ENCODE measurements around the gene RPL10.

Gene RPL10

DNA sequence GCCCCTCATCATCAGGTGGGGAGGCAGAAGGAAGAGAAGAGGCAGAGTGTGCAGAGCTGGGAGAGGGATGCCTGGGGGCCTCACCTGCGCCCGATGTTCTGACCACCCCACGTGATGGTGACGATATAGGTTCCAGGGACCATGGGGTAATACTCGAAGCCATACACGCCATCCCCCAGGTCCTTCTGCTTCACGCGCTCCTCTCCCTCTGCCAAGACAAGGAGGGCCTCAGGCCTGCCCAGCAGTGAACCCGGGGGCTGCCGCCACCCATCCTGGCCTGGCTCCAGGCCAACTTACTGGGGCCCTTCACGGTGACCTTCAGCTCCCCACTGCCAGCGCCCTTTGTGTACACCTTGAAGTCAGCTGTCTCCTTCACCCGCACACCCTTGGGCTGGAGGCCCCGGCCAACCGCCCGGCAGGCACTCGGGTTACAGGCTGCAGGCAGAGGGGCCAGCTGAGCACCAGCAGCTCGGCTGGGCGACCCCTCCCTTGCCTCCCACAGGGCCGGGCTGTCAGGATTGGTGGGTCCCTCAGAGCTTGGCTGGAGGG, 33.1 kb upstream of the RPL10 start:
- peaks cover 34% of the 10 kb centered on the region for H3K36me3 ChIP-seq (ENCODE audit: control insufficient read depth, insufficient read depth, low read length)
- TF ChIP-seq, protein P1, sequence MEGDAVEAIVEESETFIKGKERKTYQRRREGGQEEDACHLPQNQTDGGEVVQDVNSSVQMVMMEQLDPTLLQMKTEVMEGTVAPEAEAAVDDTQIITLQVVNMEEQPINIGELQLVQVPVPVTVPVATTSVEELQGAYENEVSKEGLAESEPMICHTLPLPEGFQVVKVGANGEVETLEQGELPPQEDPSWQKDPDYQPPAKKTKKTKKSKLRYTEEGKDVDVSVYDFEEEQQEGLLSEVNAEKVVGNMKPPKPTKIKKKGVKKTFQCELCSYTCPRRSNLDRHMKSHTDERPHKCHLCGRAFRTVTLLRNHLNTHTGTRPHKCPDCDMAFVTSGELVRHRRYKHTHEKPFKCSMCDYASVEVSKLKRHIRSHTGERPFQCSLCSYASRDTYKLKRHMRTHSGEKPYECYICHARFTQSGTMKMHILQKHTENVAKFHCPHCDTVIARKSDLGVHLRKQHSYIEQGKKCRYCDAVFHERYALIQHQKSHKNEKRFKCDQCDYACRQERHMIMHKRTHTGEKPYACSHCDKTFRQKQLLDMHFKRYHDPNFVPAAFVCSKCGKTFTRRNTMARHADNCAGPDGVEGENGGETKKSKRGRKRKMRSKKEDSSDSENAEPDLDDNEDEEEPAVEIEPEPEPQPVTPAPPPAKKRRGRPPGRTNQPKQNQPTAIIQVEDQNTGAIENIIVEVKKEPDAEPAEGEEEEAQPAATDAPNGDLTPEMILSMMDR (IDR thresholded peaks at IDR 0.05; ENCODE audit: insufficient read depth, low read length, poor library complexity, severe bottlenecking): no peak
- DNase-seq (ENCODE audit: extremely low read depth, insufficient read length): no peak
- no peak overlapping the region for H3K4me3 ChIP-seq (replicated peaks; ENCODE audit: low read depth, low read length)
- H3K27me3 ChIP-seq (replicated peaks; ENCODE audit: control insufficient read depth, insufficient read depth, low read length): no peaks in the 10 kb centered on the region

DNA sequence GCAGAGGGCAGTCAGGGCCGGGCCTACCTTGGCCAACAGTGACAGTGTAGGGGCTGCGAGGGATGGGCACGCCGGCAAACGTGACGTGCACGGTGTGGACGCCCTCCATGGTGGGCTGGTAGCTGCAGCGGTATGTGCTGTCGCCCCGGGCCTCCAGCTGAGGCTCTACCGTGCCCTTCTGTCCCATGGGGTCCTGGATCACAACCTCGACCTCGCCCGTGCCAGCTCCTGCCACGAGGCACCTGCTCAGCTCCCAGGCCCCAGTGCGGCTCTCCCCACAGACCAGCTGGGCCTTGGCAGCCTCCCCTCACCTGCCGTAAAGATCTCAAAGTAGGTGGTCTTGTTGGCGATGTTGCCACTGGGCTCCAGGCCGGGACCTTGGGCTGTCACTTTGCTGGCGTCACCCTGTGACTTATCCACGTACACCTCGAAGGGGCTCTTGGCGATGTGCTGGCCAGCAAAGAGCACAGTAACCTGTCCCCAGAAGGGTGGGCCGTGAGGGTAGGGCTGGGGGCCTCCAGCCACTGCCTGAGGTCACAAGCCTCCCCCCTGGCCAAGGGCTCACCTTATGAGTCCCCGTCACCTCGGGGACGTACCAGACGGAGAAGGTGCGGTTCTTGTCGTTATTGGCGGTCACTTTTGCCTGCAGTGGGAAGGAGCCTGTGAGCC, 32.0 kb upstream of the RPL10 start:
- Histone ChIP-seq H3K27me3 (replicated peaks; ENCODE audit: control insufficient read depth, insufficient read depth, low read length) (no peaks in the 10 kb centered on the region), H3K36me3 (ENCODE audit: control insufficient read depth, insufficient read depth, low read length) (peaks cover 30% of the 10 kb centered on the region), H3K4me3 (replicated peaks; ENCODE audit: low read depth, low read length) (no peak overlapping the region)
- DNase-seq (ENCODE audit: extremely low read depth, insufficient read length): no peak
- TF ChIP-seq, protein P1 (IDR thresholded peaks at IDR 0.05; ENCODE audit: insufficient read depth, low read length, poor library complexity, severe bottlenecking): no peak

DNA sequence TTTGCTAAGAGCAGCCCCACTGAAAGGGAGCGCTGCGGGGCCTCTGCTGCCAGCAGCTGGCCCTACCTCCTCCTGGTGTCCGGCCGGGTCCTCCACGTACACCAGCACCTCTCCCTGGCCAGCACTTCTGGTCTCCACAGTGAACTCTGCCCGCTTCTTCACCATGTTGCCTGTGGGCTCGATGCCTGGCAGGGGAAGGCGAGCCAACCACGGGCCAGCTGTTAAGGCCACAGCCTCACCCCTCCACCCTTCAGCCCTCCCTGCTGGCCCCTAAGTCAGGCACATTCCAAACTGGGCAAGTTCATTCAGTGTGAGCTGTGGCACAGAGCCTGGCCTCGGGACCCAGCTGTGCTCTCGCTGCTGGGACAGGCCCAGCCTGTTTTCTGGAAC, 31.5 kb upstream of the RPL10 start:
- H3K27me3 ChIP-seq (replicated peaks; ENCODE audit: control insufficient read depth, insufficient read depth, low read length): no peaks in the 10 kb centered on the region
- H3K4me3 ChIP-seq (replicated peaks; ENCODE audit: low read depth, low read length): no peak overlapping the region
- H3K36me3 ChIP-seq (ENCODE audit: control insufficient read depth, insufficient read depth, low read length): peaks cover 27% of the 10 kb centered on the region
- TF ChIP-seq, protein P1 (IDR thresholded peaks at IDR 0.05; ENCODE audit: insufficient read depth, low read length, poor library complexity, severe bottlenecking): no peak
- no peak for DNase-seq (ENCODE audit: extremely low read depth, insufficient read length)

DNA sequence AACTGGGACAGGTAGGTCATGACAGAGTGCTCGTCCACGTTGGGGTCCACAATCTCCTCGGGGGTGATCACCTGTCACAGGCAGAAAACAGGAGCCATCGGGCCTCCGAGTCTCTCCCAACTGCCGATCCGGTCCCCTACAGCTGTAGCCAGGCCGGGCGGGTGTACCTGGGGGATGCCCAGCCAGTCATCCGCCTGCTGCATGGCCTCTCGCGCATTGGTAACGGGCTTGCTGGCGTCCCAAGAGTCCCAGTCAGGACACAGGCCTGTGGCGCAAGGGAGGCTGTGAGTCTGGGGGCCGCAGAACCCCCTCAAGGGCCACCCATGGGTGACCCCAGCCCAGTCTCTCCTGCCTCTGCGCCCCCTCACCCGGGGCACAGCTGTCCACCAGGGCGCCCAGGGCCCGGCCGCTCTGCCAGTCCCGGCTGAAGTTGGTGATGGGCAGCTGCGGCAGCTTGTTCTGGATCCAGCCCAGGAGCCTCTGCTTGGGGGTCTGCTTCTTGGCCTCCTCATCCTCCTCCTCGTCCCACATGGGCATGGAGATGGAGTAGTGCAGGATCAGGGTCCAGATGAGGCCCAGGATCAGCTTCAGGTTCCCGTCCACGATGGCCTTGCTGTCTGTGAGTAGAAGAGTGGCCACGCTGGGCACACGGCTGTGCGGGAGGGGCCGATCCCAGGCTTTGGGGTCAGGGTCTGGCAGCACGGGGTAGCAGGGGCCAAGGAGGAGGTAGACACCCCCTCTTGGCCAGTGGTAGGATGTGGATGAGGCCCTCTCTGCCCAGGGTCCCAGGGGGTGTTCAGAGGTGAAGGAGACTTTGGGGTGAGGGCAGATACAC, 30.5 kb upstream of the RPL10 start:
- Histone ChIP-seq H3K4me3 (replicated peaks; ENCODE audit: low read depth, low read length) (no peak overlapping the region), H3K27me3 (replicated peaks; ENCODE audit: control insufficient read depth, insufficient read depth, low read length) (no peaks in the 10 kb centered on the region), H3K36me3 (ENCODE audit: control insufficient read depth, insufficient read depth, low read length) (peaks cover 21% of the 10 kb centered on the region)
- no peak for DNase-seq (ENCODE audit: extremely low read depth, insufficient read length)
- TF ChIP-seq, protein P1 (IDR thresholded peaks at IDR 0.05; ENCODE audit: insufficient read depth, low read length, poor library complexity, severe bottlenecking): no peak

DNA sequence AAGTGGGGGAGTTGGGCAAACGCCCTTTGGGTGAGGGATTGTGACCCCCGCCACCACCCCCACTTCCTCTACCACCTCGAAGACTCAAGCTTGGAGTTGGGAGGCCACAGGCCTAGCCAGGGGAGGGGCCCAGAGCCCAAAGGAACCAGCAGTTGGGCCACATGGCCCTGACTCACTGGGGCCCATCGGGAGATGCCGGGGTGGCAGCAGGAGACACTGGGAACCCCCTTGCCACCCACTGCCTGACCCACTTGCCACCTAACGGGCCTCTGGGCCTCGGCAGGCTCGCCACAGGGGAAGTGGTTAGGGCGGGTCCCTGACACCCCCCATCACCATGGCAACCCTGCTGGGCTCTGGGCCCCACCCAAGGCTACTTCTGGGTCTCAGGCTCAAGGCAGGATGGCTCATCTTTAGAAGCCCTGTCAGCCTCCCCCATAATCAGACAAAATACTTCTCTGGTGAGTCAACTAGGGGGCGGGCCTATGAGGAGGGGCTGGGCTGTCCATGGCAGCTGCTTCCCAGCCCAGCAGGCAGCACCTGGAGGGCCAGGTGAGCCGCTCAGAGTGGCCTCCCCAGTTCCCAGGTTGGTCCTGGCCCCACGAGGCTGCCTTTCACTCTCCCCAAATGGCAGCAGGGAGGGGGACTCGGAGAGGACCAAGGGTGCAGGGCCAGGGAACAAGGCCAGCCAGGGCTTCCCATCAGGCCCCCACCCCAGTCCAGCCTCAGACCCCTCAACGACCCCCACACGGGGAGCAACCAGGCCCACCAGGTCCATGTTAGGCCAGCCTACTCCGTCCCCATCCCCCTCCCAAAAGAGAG, 29.3 kb upstream of the RPL10 start:
- DNase-seq (ENCODE audit: extremely low read depth, insufficient read length): peak; percentile 80
- TF ChIP-seq, protein P1 (IDR thresholded peaks at IDR 0.05; ENCODE audit: insufficient read depth, low read length, poor library complexity, severe bottlenecking): no peak
- H3K4me3 ChIP-seq (replicated peaks; ENCODE audit: low read depth, low read length): peak overlapping the region; percentile 91
- H3K36me3 ChIP-seq (ENCODE audit: control insufficient read depth, insufficient read depth, low read length): peaks cover 19% of the 10 kb centered on the region
- H3K27me3 ChIP-seq (replicated peaks; ENCODE audit: control insufficient read depth, insufficient read depth, low read length): no peaks in the 10 kb centered on the region
